ENCODE results near the gene IL1RAPL1. TPM values are rescaled to one million over a fixed set of nuclear protein-coding genes. Genes with fewer than 3 reads are reported as not detected.

IL1RAPL1 gene
- total RNA-seq (1 to 10 TPM in 1 of 5 donors, under 1 TPM in 2, not detected in 2; 0.29 to 3.3 (median 0.87) TPM), polyA plus RNA-seq (under 1 TPM in 2 of 3 donors, not detected in 1; 0.06 to 0.31 TPM)
- long read RNA-seq, donor 1: 0 reads
- long read RNA-seq, donor 2: 0 reads
- long read RNA-seq, donor 3: 0 reads
- long read RNA-seq, donor 4: 0 reads
- long read RNA-seq, donor 5: 0 reads
- long read RNA-seq, donor 6, partial matches to known transcripts: 0 of 1 reads
- long read RNA-seq, donor 6, other reads (novel, unspliced or antisense): 0 of 1 reads
- long read RNA-seq, donor 7: 0 reads
- long read RNA-seq, donor 8: 0 reads
- long read RNA-seq, donor 9: 0 reads
- long read RNA-seq, donor 10: 0 reads

GRCh38 chrX:28586981-28587551, at the start of gene IL1RAPL1:
TSS of gene IL1RAPL1 (plus strand) at chrX:28587446.
- Histone ChIP-seq H3K36me3 (no peaks in the 10 kb centered on the region), H3K9me3 (no peaks in the 10 kb centered on the region), H3K27ac (peak within 1 kb of the TSS in 2 of 5 donors; percentile 17 to 36), H3K4me3 (peak within 1 kb of the TSS; percentile 26 to 36 (median 33)), H3K27me3 (peaks cover 0 to 18% (median 0%) of the 10 kb centered on the region in 3 donors), H3K4me1 (no peaks in the 10 kb centered on the region)
- peak in 1 of 2 donors; percentile 72 for DNase-seq
- intact Hi-C loops (cut with DNase I; ENCODE audit: low total_unique reads): no loop called here
- 0 to 26% (median 4%) methylated on average over 15 of the region's 15 CpGs for WGBS, 5 donors
- TF ChIP-seq EP300 (IDR thresholded peaks at IDR 0.05): no peak

DNA sequence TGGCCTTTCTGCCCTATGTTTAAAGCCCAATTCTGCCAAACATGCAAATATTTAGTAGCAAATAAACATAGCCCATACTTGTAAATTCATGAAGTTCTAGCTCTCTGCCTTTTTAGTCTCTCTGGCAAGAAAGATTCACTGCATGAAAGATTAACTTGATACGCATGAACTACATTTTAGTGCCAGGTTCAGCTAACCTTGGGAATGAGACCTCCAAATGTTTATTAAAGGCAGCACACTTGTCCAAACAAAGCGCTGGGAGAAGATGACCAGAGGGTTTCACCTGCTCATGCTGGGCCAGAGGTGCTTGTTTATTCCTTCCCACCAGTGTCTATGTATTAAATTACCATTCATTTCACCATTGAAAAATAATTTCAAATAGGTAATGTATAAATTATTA, 44.5 kb upstream of the IL1RAPL1 start:
- H3K27ac ChIP-seq: no peak overlapping the region
- H3K4me1 ChIP-seq: no peaks in the 10 kb centered on the region
- no peak for TF ChIP-seq EP300 (IDR thresholded peaks at IDR 0.05)
- TF ChIP-seq, protein P1, sequence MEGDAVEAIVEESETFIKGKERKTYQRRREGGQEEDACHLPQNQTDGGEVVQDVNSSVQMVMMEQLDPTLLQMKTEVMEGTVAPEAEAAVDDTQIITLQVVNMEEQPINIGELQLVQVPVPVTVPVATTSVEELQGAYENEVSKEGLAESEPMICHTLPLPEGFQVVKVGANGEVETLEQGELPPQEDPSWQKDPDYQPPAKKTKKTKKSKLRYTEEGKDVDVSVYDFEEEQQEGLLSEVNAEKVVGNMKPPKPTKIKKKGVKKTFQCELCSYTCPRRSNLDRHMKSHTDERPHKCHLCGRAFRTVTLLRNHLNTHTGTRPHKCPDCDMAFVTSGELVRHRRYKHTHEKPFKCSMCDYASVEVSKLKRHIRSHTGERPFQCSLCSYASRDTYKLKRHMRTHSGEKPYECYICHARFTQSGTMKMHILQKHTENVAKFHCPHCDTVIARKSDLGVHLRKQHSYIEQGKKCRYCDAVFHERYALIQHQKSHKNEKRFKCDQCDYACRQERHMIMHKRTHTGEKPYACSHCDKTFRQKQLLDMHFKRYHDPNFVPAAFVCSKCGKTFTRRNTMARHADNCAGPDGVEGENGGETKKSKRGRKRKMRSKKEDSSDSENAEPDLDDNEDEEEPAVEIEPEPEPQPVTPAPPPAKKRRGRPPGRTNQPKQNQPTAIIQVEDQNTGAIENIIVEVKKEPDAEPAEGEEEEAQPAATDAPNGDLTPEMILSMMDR (IDR thresholded peaks at IDR 0.05): no peak
- no peak for TF ChIP-seq POLR2AphosphoS5 (IDR thresholded peaks at IDR 0.05)
- no peak for TF ChIP-seq POLR2A (IDR thresholded peaks at IDR 0.05)
- no peak for DNase-seq
- no peak overlapping the region for H3K4me3 ChIP-seq
- intact Hi-C loops (cut with DNase I; ENCODE audit: low total_unique reads): no loop called here
- H3K27me3 ChIP-seq: no peaks in the 10 kb centered on the region
- WGBS, 5 donors: 71 to 85% (median 81%) methylated on average over 2 of the region's 2 CpGs
- H3K36me3 ChIP-seq: no peaks in the 10 kb centered on the region
- H3K9me3 ChIP-seq: no peaks in the 10 kb centered on the region

DNA sequence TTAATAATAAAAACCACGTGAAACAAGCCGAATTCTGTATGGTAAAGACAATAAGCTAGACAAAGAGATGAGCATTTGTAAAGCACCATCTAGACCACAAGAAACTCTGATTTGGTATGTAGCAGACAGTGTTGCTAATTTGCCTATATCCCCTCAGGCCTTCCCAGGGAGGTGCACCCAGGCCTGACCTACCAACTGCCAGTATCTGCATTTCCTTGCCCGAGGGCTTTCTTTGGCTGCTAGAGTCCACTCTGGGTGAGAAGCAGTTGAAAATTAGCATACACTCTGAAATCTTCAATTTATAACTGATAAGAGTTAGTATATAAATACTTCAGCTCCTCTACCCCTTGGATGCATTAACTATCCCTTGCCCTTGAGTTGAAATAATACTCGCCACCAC, 37.4 kb upstream of the IL1RAPL1 start:
- no peaks in the 10 kb centered on the region for H3K9me3 ChIP-seq
- no peaks in the 10 kb centered on the region for H3K27me3 ChIP-seq
- no peak for DNase-seq
- no peaks in the 10 kb centered on the region for H3K36me3 ChIP-seq
- H3K27ac ChIP-seq: no peak overlapping the region
- intact Hi-C loops (cut with DNase I; ENCODE audit: low total_unique reads): no loop called here
- no peaks in the 10 kb centered on the region for H3K4me1 ChIP-seq
- no peak overlapping the region for H3K4me3 ChIP-seq
- 66 to 90% (median 85%) methylated on average over 3 to 4 of the region's 4 CpGs for WGBS, 5 donors
- TF ChIP-seq POLR2A (IDR thresholded peaks at IDR 0.05) (no peak), POLR2AphosphoS5 (IDR thresholded peaks at IDR 0.05) (no peak), EP300 (IDR thresholded peaks at IDR 0.05) (no peak)
- TF ChIP-seq, protein P1 (IDR thresholded peaks at IDR 0.05): no peak

DNA sequence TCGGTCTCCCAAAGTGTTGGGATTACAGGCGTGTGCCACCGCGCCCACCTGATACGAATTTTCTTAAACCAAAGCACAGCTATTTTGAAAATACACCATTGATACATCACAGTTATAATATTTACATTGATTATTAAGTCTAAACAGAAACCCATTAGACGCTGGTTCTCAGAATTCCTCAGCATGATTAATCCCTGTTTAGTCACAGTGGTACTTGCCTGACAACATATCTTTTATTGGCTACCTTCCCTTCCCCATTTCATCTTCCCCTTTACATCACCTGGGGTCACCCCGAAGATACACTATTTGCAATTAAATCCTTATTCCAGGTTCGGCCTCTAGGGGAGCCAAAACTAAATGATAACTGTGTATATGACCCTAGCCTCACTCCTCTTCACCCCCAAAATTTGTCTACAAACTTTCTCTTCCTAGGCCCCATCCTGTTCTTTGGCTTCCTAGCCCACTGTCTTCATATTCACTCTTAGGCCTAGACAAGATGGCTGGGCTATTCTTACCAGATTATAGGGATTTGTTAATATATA, 36.8 kb upstream of the IL1RAPL1 start:
- H3K4me1 ChIP-seq: no peaks in the 10 kb centered on the region
- no peaks in the 10 kb centered on the region for H3K9me3 ChIP-seq
- 75 to 93% (median 84%) methylated on average over 8 of the region's 8 CpGs for WGBS, 5 donors
- no peaks in the 10 kb centered on the region for H3K36me3 ChIP-seq
- no peak for DNase-seq
- H3K27ac ChIP-seq: no peak overlapping the region
- H3K27me3 ChIP-seq: no peaks in the 10 kb centered on the region
- H3K4me3 ChIP-seq: no peak overlapping the region
- intact Hi-C loops (cut with DNase I; ENCODE audit: low total_unique reads): no loop called here
- TF ChIP-seq POLR2AphosphoS5 (IDR thresholded peaks at IDR 0.05) (no peak), EP300 (IDR thresholded peaks at IDR 0.05) (no peak), POLR2A (IDR thresholded peaks at IDR 0.05) (no peak)
- TF ChIP-seq, protein P1 (IDR thresholded peaks at IDR 0.05): no peak
